ENCODE measurements around the gene HMCN2.
"Not testable (repeated sequence)": the region's sequence is repeated elsewhere in the genome, so short reads cannot be mapped to it uniquely, and the experiment has no call there.

The HMCN2 gene

GRCh38 chr9:130339306-130339705, 73.7 kb downstream of the HMCN2 start:
- Histone ChIP-seq H3K4me3 (no peak overlapping the region), H3K9me3 (ENCODE audit: low read depth, low read length) (no peaks in the 10 kb centered on the region), H3K9ac (ENCODE audit: insufficient read length) (no peak overlapping the region), H3K27ac (no peak overlapping the region), H3K36me3 (ENCODE audit: insufficient read depth, low read length) (no peaks in the 10 kb centered on the region)
- TF ChIP-seq FOXP2 (optimal IDR thresholded peaks at IDR 0.05; ENCODE audit: control extremely low read depth, extremely low read length, insufficient read depth) (no peak), POLR2AphosphoS5 (IDR thresholded peaks at IDR 0.05; ENCODE audit: borderline replicate concordance, low read depth, low read length) (no peak)
- DNase-seq (ENCODE audit: low read depth, low spot score): no peak

GRCh38 chr9:130340011-130340410, 74.5 kb downstream of the HMCN2 start:
- H3K9me3 ChIP-seq (ENCODE audit: low read depth, low read length): no peaks in the 10 kb centered on the region
- no peak overlapping the region for H3K27ac ChIP-seq
- no peak overlapping the region for H3K9ac ChIP-seq (ENCODE audit: insufficient read length)
- no peak for DNase-seq (ENCODE audit: low read depth, low spot score)
- no peaks in the 10 kb centered on the region for H3K36me3 ChIP-seq (ENCODE audit: insufficient read depth, low read length)
- TF ChIP-seq FOXP2 (optimal IDR thresholded peaks at IDR 0.05; ENCODE audit: control extremely low read depth, extremely low read length, insufficient read depth): no peak
- no peak for TF ChIP-seq EZH2 (IDR thresholded peaks at IDR 0.05)
- TF ChIP-seq POLR2AphosphoS5 (IDR thresholded peaks at IDR 0.05; ENCODE audit: borderline replicate concordance, low read depth, low read length): no peak
- H3K4me3 ChIP-seq: no peak overlapping the region

GRCh38 chr9:130340557-130340956, 75.0 kb downstream of the HMCN2 start:
- H3K4me3 ChIP-seq; H3K9ac ChIP-seq (ENCODE audit: insufficient read length); H3K9me3 ChIP-seq (ENCODE audit: low read depth, low read length); H3K27ac ChIP-seq; DNase-seq (ENCODE audit: low read depth, low spot score); H3K36me3 ChIP-seq (ENCODE audit: insufficient read depth, low read length): not testable (repeated sequence)

- TF ChIP-seq FOXP2 (optimal IDR thresholded peaks at IDR 0.05; ENCODE audit: control extremely low read depth, extremely low read length, insufficient read depth): no peak
- no peak for TF ChIP-seq EZH2 (IDR thresholded peaks at IDR 0.05)
- TF ChIP-seq POLR2AphosphoS5 (IDR thresholded peaks at IDR 0.05; ENCODE audit: borderline replicate concordance, low read depth, low read length): no peak
- Histone ChIP-seq H3K9me3 (ENCODE audit: low read depth, low read length) (no peaks in the 10 kb centered on the region), H3K4me3 (no peak overlapping the region), H3K27ac (no peak overlapping the region), H3K36me3 (ENCODE audit: insufficient read depth, low read length) (no peaks in the 10 kb centered on the region), H3K9ac (ENCODE audit: insufficient read length) (no peak overlapping the region)
- DNase-seq (ENCODE audit: low read depth, low spot score): no peak
Observed at GRCh38 chr9:130341128-130341527, 75.6 kb downstream of the HMCN2 start.

- no peak for DNase-seq (ENCODE audit: low read depth, low spot score)
- Histone ChIP-seq H3K9me3 (ENCODE audit: low read depth, low read length) (no peaks in the 10 kb centered on the region), H3K9ac (ENCODE audit: insufficient read length) (no peak overlapping the region), H3K4me3 (no peak overlapping the region), H3K27ac (no peak overlapping the region), H3K36me3 (ENCODE audit: insufficient read depth, low read length) (no peaks in the 10 kb centered on the region)
- TF ChIP-seq POLR2AphosphoS5 (IDR thresholded peaks at IDR 0.05; ENCODE audit: borderline replicate concordance, low read depth, low read length): no peak
Observed at GRCh38 chr9:130341839-130342713, 76.5 kb downstream of the HMCN2 start.

GRCh38 chr9:130342714-130343085, 77.1 kb downstream of the HMCN2 start:
- Histone ChIP-seq H3K27ac (no peak overlapping the region), H3K9ac (ENCODE audit: insufficient read length) (no peak overlapping the region), H3K36me3 (ENCODE audit: insufficient read depth, low read length) (no peaks in the 10 kb centered on the region), H3K4me3 (no peak overlapping the region), H3K9me3 (ENCODE audit: low read depth, low read length) (no peaks in the 10 kb centered on the region)
- no peak for DNase-seq (ENCODE audit: low read depth, low spot score)
- TF ChIP-seq FOXP2 (optimal IDR thresholded peaks at IDR 0.05; ENCODE audit: control extremely low read depth, extremely low read length, insufficient read depth) (no peak), POLR2AphosphoS5 (IDR thresholded peaks at IDR 0.05; ENCODE audit: borderline replicate concordance, low read depth, low read length) (no peak), EZH2 (IDR thresholded peaks at IDR 0.05) (no peak)

GRCh38 chr9:130343445-130343918, 77.9 kb downstream of the HMCN2 start:
- Histone ChIP-seq H3K27ac (no peak overlapping the region), H3K9ac (ENCODE audit: insufficient read length) (no peak overlapping the region), H3K9me3 (ENCODE audit: low read depth, low read length) (no peaks in the 10 kb centered on the region), H3K4me3 (no peak overlapping the region), H3K36me3 (ENCODE audit: insufficient read depth, low read length) (no peaks in the 10 kb centered on the region)
- DNase-seq (ENCODE audit: low read depth, low spot score): no peak
- TF ChIP-seq FOXP2 (optimal IDR thresholded peaks at IDR 0.05; ENCODE audit: control extremely low read depth, extremely low read length, insufficient read depth) (no peak), EZH2 (IDR thresholded peaks at IDR 0.05) (no peak)

- Histone ChIP-seq H3K4me3 (no peak overlapping the region), H3K9me3 (ENCODE audit: low read depth, low read length) (no peaks in the 10 kb centered on the region), H3K9ac (ENCODE audit: insufficient read length) (no peak overlapping the region), H3K36me3 (ENCODE audit: insufficient read depth, low read length) (no peaks in the 10 kb centered on the region), H3K27ac (no peak overlapping the region)
- no peak for DNase-seq (ENCODE audit: low read depth, low spot score)
- TF ChIP-seq FOXP2 (optimal IDR thresholded peaks at IDR 0.05; ENCODE audit: control extremely low read depth, extremely low read length, insufficient read depth): no peak
- TF ChIP-seq EZH2 (IDR thresholded peaks at IDR 0.05): no peak
- TF ChIP-seq POLR2AphosphoS5 (IDR thresholded peaks at IDR 0.05; ENCODE audit: borderline replicate concordance, low read depth, low read length): no peak
Observed at GRCh38 chr9:130344366-130344765, 78.8 kb downstream of the HMCN2 start.
